WERI-Rb-1 (cell line): ENCODE measurements around the gene WBP1L.

Experiments
- DNase-seq: peaks from one replicate; pipeline ENCODE4 v3.0.0-alpha.2; 2020
- H3K27ac ChIP-seq: fragments of 250-450 bp; sonication (Bioruptor Pico); 2 replicates; pipeline ENCODE4 v1.5.1; 2020; ENCODE audit warnings: mild to moderate bottlenecking, moderate library complexity
- H3K27me3 ChIP-seq: fragments of 250-450 bp; sonication (Bioruptor Pico); 2 replicates; pipeline ENCODE4 v1.5.1; 2021; ENCODE audit warnings: mild to moderate bottlenecking, low read depth, moderate library complexity; ENCODE audit not compliant: insufficient read depth, severe bottlenecking
- H3K36me3 ChIP-seq: fragments of 250-450 bp; sonication (Bioruptor Pico); 2 replicates; pipeline ENCODE4 v1.5.1; 2020; ENCODE audit warnings: mild to moderate bottlenecking, moderate library complexity
- H3K4me3 ChIP-seq: 2 replicates; pipeline ENCODE4 v1.5.1; 2011; ENCODE audit warnings: low read depth, mild to moderate bottlenecking, control low read depth, low read length
- H3K9me3 ChIP-seq: fragments of 250-450 bp; sonication (Bioruptor Pico); 2 replicates; pipeline ENCODE4 v1.5.1; 2021; ENCODE audit warnings: mild to moderate bottlenecking, moderate library complexity; ENCODE audit not compliant: severe bottlenecking
- CTCF ChIP-seq: IDR thresholded peaks from 2 replicates; pipeline ENCODE4 v1.5.1; 2011; ENCODE audit warnings: low read depth, mild to moderate bottlenecking, control low read depth, inconsistent platforms, low read length

WBP1L gene

GRCh38 chr10:102718220-102718619, 25.5 kb upstream of the WBP1L start:
- peaks cover 25% of the 10 kb centered on the region for H3K36me3 ChIP-seq
- peak overlapping the region; percentile 53 for H3K27ac ChIP-seq
- TF ChIP-seq CTCF: no peak
- H3K4me3 ChIP-seq: no peak overlapping the region
- peak; percentile 43 for DNase-seq
- H3K9me3 ChIP-seq: no peaks in the 10 kb centered on the region
- no peaks in the 10 kb centered on the region for H3K27me3 ChIP-seq

- Histone ChIP-seq H3K9me3 (no peaks in the 10 kb centered on the region), H3K27me3 (no peaks in the 10 kb centered on the region), H3K4me3 (no peak overlapping the region), H3K36me3 (peaks cover 41% of the 10 kb centered on the region), H3K27ac (peak overlapping the region; percentile 34)
- TF ChIP-seq CTCF: no peak
- DNase-seq: no peak
These were observed 23.4 kb upstream of the WBP1L start for GRCh38 chr10:102720337-102720736.

GRCh38 chr10:102720775-102721301, 22.9 kb upstream of the WBP1L start:
- H3K36me3 ChIP-seq: peaks cover 46% of the 10 kb centered on the region
- H3K9me3 ChIP-seq: no peaks in the 10 kb centered on the region
- no peak for DNase-seq
- H3K4me3 ChIP-seq: no peak overlapping the region
- TF ChIP-seq CTCF: no peak
- H3K27me3 ChIP-seq: no peaks in the 10 kb centered on the region
- peak overlapping the region; percentile 34 for H3K27ac ChIP-seq

GRCh38 chr10:102721954-102722353, 21.8 kb upstream of the WBP1L start:
- Histone ChIP-seq H3K36me3 (peaks cover 57% of the 10 kb centered on the region), H3K27ac (no peak overlapping the region), H3K9me3 (no peaks in the 10 kb centered on the region), H3K4me3 (no peak overlapping the region), H3K27me3 (no peaks in the 10 kb centered on the region)
- TF ChIP-seq CTCF: no peak
- DNase-seq: no peak

- DNase-seq: no peak
- Histone ChIP-seq H3K27ac (no peak overlapping the region), H3K9me3 (no peaks in the 10 kb centered on the region), H3K36me3 (peaks cover 68% of the 10 kb centered on the region), H3K4me3 (no peak overlapping the region), H3K27me3 (no peaks in the 10 kb centered on the region)
- no peak for TF ChIP-seq CTCF
These were observed 19.8 kb upstream of the WBP1L start for GRCh38 chr10:102723989-102724388.

- Histone ChIP-seq H3K27ac (no peak overlapping the region), H3K36me3 (peaks cover 78% of the 10 kb centered on the region), H3K27me3 (no peaks in the 10 kb centered on the region), H3K9me3 (no peaks in the 10 kb centered on the region), H3K4me3 (no peak overlapping the region)
- no peak for TF ChIP-seq CTCF
- DNase-seq: no peak
These were observed 17.5 kb upstream of the WBP1L start for GRCh38 chr10:102726274-102726673.
